ENCODE data around the gene GNPDA2.

DNA sequence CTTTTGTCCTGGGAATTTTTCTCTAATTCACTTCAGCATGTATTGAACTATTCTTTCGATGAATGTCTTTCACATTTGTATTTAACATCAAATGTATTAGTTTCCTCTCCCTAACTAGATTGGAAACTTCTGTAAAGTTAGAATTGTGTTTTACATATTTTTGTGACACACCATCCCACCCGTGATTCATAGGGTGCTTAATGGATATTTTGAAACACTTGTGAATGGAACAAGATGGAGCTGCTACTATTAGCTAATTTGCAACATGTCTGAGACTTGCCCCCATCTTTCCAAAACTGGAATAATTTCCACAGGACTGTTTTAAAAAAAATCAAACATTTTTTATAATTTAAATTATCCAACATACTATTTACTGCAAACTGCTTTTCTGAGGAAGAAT is 30.2 kb upstream of the GNPDA2 start:
- TF ChIP-seq EZH2 (IDR thresholded peaks at IDR 0.05; ENCODE audit: insufficient read depth, poor library complexity, severe bottlenecking) (no peak), EZH2phosphoT487 (IDR thresholded peaks at IDR 0.05; ENCODE audit: insufficient read depth, low read depth) (no peak)
